HEK293 (cell line): ENCODE measurements around the gene ZCCHC8.

Experiments used
- CTCF ChIP-seq: fragments of 450-650 bp; formaldehyde crosslinking; IDR thresholded peaks from 2 replicates; pipeline ENCODE4 v1.5.1; 2016; ENCODE audit warnings: missing biosample characterization, missing genetic modification characterization
- KLF9 ChIP-seq: fragments of 450-650 bp; formaldehyde crosslinking; IDR thresholded peaks from 2 replicates; pipeline ENCODE4 v1.5.1; 2016; ENCODE audit warnings: missing biosample characterization, missing genetic modification characterization, low read depth
- ZNF426 ChIP-seq: fragments of 450-650 bp; formaldehyde crosslinking; IDR thresholded peaks from 2 replicates; pipeline ENCODE4 v1.5.1; 2017; ENCODE audit warnings: missing biosample characterization, missing genetic modification characterization, mild to moderate bottlenecking, inconsistent platforms, moderate library complexity
- ZNF76 ChIP-seq: fragments of 450-650 bp; formaldehyde crosslinking; IDR thresholded peaks from 2 replicates; pipeline ENCODE4; 2016; ENCODE audit warnings: low read depth, missing biosample characterization, missing genetic modification characterization, borderline replicate concordance
- TF ChIP-seq, protein P1 (sequence below): fragments of 450-650 bp; formaldehyde crosslinking; IDR thresholded peaks from 2 replicates; pipeline ENCODE4 v1.5.1; 2016; ENCODE audit warnings: missing biosample characterization, missing genetic modification characterization
- TF ChIP-seq, protein P2 (sequence below): fragments of 450-650 bp; formaldehyde crosslinking; IDR thresholded peaks from 2 replicates; pipeline ENCODE4 v1.5.1; 2016; ENCODE audit warnings: missing biosample characterization, missing genetic modification characterization

- TF ChIP-seq ZNF76 (tag by site-specific recombination) (no peak), CTCF (no peak), KLF9 (no peak), ZNF426 (tag by site-specific recombination) (no peak)
- TF ChIP-seq, protein P1, sequence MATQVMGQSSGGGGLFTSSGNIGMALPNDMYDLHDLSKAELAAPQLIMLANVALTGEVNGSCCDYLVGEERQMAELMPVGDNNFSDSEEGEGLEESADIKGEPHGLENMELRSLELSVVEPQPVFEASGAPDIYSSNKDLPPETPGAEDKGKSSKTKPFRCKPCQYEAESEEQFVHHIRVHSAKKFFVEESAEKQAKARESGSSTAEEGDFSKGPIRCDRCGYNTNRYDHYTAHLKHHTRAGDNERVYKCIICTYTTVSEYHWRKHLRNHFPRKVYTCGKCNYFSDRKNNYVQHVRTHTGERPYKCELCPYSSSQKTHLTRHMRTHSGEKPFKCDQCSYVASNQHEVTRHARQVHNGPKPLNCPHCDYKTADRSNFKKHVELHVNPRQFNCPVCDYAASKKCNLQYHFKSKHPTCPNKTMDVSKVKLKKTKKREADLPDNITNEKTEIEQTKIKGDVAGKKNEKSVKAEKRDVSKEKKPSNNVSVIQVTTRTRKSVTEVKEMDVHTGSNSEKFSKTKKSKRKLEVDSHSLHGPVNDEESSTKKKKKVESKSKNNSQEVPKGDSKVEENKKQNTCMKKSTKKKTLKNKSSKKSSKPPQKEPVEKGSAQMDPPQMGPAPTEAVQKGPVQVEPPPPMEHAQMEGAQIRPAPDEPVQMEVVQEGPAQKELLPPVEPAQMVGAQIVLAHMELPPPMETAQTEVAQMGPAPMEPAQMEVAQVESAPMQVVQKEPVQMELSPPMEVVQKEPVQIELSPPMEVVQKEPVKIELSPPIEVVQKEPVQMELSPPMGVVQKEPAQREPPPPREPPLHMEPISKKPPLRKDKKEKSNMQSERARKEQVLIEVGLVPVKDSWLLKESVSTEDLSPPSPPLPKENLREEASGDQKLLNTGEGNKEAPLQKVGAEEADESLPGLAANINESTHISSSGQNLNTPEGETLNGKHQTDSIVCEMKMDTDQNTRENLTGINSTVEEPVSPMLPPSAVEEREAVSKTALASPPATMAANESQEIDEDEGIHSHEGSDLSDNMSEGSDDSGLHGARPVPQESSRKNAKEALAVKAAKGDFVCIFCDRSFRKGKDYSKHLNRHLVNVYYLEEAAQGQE (tag by site-specific recombination): no peak
- TF ChIP-seq, protein P2, sequence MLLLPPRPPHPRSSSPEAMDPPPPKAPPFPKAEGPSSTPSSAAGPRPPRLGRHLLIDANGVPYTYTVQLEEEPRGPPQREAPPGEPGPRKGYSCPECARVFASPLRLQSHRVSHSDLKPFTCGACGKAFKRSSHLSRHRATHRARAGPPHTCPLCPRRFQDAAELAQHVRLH (tag by site-specific recombination): no peak
Observed at GRCh38 chr12:122506393-122506938, 5.7 kb upstream of the ZCCHC8 start.
